Bronchial epithelial cell (primary cell): Measurements from ENCODE around the gene GNPTAB. TPM values are rescaled to one million over a fixed set of nuclear protein-coding genes. Genes with fewer than 3 reads are reported as not detected.

Experiments used
- DNase-seq: peaks from one replicate; pipeline ENCODE4 v3.0.0-alpha.2; 2010; ENCODE audit warnings: low read depth
- FAIRE-seq: peaks from 2 replicates; lab custom pipeline; 2011; peaks lifted over from hg19 to GRCh38; lab: Jason Lieb, UNC
- H3K27me3 ChIP-seq: 2 replicates; pipeline ENCODE4 v1.5.1; 2011; ENCODE audit warnings: low read length; ENCODE audit not compliant: control insufficient read depth, insufficient read depth
- H3K36me3 ChIP-seq: 2 replicates; pipeline ENCODE4 v1.5.1; 2011; ENCODE audit warnings: low read length; ENCODE audit not compliant: control insufficient read depth, insufficient read depth
- H3K4me3 ChIP-seq: 2 replicates; pipeline ENCODE4 v1.5.1; 2011; ENCODE audit warnings: mild to moderate bottlenecking, low read depth, low read length, control low read depth
- total RNA-seq: library from RNA; depleted of rRNA; stranded (reverse); fragments of >200 nt; gene quantifications from 2 replicates; pipeline ENCODE4 v1.2.1, GENCODE V29; 2014
- TF ChIP-seq, protein P1 (sequence below): IDR thresholded peaks from 2 replicates; pipeline ENCODE4 v1.5.1; 2011; ENCODE audit warnings: mild to moderate bottlenecking, moderate library complexity, low read length, control low read depth, inconsistent platforms; ENCODE audit not compliant: insufficient read depth, severe bottlenecking

GNPTAB gene
- total RNA-seq, 1 donor from 2014 or later, result 15.8 TPM

DNA sequence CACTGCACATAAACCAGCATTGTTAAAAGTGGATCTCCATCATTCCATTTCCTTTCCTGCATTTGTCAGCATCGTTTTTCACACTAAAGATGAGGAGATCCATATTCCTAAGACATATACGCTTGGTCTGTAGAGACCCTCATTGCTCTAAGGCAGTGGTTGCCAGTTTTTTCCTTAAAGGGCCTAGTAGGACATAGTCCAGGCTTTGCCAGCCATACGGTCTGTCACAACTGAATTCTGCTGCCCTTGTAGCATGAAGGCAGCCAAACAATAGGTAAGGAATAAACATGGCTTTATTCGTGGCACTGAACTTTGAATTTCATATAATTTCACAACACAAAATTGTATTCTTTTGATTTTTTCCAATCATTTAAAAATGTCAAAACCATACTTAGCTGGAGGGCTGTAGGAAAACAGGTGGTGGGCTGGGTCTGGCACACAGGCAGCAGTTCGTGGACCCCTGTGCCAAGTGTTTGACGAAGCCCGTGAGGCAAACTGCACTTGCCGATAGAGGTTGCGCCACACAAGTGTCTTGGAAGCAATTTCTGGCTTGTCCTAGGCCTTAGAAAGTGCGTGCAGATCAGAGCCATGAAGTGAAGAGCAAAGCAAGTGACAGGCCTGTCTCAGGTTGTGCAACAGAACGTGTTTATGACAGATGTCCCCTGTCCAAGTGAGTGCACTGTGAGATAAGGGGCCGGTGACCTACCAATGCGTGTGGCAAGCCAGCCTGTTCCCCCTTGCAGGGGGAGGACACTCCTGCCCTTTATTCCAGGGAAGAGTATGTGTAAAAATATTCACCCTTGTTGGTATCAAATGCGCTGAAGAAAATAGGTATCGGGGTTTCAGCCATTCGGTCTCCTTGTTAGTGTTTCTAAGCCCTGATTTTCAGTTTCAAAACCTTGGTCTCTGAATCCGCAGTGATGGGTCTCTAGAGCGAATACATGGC, 134.2 kb downstream of the GNPTAB start:
- DNase-seq (no peak), FAIRE-seq (no peak)
- H3K27me3 ChIP-seq, result no peaks in the 10 kb centered on the region
- peak overlapping the region; percentile 70 for H3K4me3 ChIP-seq
- TF ChIP-seq, protein P1, sequence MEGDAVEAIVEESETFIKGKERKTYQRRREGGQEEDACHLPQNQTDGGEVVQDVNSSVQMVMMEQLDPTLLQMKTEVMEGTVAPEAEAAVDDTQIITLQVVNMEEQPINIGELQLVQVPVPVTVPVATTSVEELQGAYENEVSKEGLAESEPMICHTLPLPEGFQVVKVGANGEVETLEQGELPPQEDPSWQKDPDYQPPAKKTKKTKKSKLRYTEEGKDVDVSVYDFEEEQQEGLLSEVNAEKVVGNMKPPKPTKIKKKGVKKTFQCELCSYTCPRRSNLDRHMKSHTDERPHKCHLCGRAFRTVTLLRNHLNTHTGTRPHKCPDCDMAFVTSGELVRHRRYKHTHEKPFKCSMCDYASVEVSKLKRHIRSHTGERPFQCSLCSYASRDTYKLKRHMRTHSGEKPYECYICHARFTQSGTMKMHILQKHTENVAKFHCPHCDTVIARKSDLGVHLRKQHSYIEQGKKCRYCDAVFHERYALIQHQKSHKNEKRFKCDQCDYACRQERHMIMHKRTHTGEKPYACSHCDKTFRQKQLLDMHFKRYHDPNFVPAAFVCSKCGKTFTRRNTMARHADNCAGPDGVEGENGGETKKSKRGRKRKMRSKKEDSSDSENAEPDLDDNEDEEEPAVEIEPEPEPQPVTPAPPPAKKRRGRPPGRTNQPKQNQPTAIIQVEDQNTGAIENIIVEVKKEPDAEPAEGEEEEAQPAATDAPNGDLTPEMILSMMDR, result no peak
- no peaks in the 10 kb centered on the region for H3K36me3 ChIP-seq

DNA sequence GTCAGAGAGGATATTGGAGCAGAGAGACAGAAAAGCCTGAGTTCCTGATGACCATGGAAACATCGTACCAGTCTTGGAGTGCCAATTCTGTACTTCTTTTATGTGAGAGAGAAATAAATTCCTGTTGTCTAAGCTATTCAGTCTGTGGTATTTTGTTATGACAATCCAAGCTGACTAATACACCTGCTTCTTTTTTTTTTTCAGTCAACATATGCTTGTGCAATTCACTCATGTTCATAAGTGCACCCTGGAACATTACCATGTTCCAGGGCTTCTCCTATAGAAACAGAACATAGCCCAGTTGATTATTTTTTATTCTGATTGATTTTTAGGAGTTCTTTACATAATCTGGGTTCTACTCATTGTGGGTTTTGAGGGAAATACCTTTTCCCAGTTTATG, 135.1 kb downstream of the GNPTAB start:
- Histone ChIP-seq H3K36me3 (no peaks in the 10 kb centered on the region), H3K4me3 (no peak overlapping the region), H3K27me3 (no peaks in the 10 kb centered on the region)
- DNase-seq, result peak; percentile 80
- TF ChIP-seq, protein P1, result no peak
- no peak for FAIRE-seq

Other genes starting within 250 kb of the GNPTAB start
- not detected in 2 replicates for gene MYBPC1, start 236.0 kb downstream of the GNPTAB start, total RNA-seq
- 2.3 and 3.2 TPM in 2 replicates for gene CHPT1, start 133.3 kb downstream of the GNPTAB start, total RNA-seq
- under 0.01 and 0.13 TPM in 2 replicates for gene SYCP3, start 91.5 kb downstream of the GNPTAB start, total RNA-seq
- gene DRAM1, start 46.6 kb upstream of the GNPTAB start, total RNA-seq, result 5.8 and 7.8 TPM in 2 replicates
- 37.1 and 80.0 TPM in 2 replicates for gene WASHC3, start 231.0 kb upstream of the GNPTAB start, total RNA-seq